Heart right ventricle (tissue), 16 donors: ENCODE measurements around the gene XBP1. TPM values are rescaled to one million over a fixed set of nuclear protein-coding genes. Genes with fewer than 3 reads are reported as not detected.
A peak's percentile ranks its signal among the peaks of the same experiment; 100 is the strongest.

Source experiments
- ATAC-seq, 8 donors: fragments of 200-7000 bp; cut with Tn5 transposase; one replicate each; pipeline ENCODE4 v1.9.1; 2020; ENCODE audit warnings: mild to moderate bottlenecking in 8 of 8, moderate library complexity in 8 of 8, moderate number of reproducible peaks in 1 of 8
- DNase-seq, 2 donors: peaks; one replicate each; pipeline ENCODE4 v3.0.0-alpha.2; 2020
- H3K27ac ChIP-seq, 10 donors: fragments of 200-600 bp; sonication (generic) in 2 of 10; one replicate each; pipeline versions ENCODE4 v1.5.0 to v1.8.0; 2020 to 2022; ENCODE audit warnings: mild to moderate bottlenecking in 3 of 10
- H3K27me3 ChIP-seq, 7 donors: fragments of 200-600 bp; one replicate each; pipeline ENCODE4 v1.8.0; 2021 to 2022; ENCODE audit warnings: mild to moderate bottlenecking in 2 of 7
- H3K36me3 ChIP-seq, 9 donors: fragments of 200-600 bp; sonication (generic) in 1 of 9; one replicate each; pipeline versions ENCODE4 v1.5.0 to v1.8.0; 2020 to 2022; ENCODE audit warnings: mild to moderate bottlenecking in 2 of 9
- H3K4me1 ChIP-seq, 9 donors: fragments of 200-600 bp; sonication (generic) in 1 of 9; one replicate each; pipeline versions ENCODE4 v1.5.0 to v1.8.0; 2020 to 2022; ENCODE audit warnings: mild to moderate bottlenecking in 4 of 9
- H3K4me3 ChIP-seq, 10 donors: fragments of 200-600 bp; sonication (generic) in 2 of 10; one replicate each; pipeline versions ENCODE4 v1.5.0 to v1.8.0; 2020 to 2022; ENCODE audit warnings: mild to moderate bottlenecking in 7 of 10, moderate library complexity in 2 of 10
- H3K9me3 ChIP-seq, 11 donors: fragments of 200-600 bp in 10 of 11; sonication (generic) in 2 of 11; one replicate each; pipeline versions ENCODE4 v1.5.0 to v1.8.0; 2013 to 2022; ENCODE audit warnings: mild to moderate bottlenecking in 2 of 11, control low read depth in 1 of 11, moderate library complexity in 1 of 11
- CTCF ChIP-seq, 9 donors: fragments of 200-600 bp; sonication (generic) in 2 of 9; IDR thresholded peaks; one replicate each; pipeline versions ENCODE4 v1.5.0 to v1.8.0; 2021 to 2022; ENCODE audit warnings: antibody characterized with exemption in 9 of 9, mild to moderate bottlenecking in 5 of 9, moderate library complexity in 1 of 9
- WGBS, 2 donors: extraction: QIAGEN DNeasy Blood & Tissue Kit; methylation state at CpG; one replicate each; pipeline ENCODE4 v1.1.7; 2013; ENCODE audit warnings: inconsistent platforms in 1 of 2; 5-methylcytosine and 5-hydroxymethylcytosine counted together
- intact Hi-C, 10 donors: fragments of 100-400 bp; cut with DNase I; formaldehyde crosslinking; loops; one replicate each; pipeline versions ENCODE4 v1.11.1 to v1.14.2; 2022
- polyA plus RNA-seq, 2 donors: library from polyadenylated mRNA; stranded (reverse); fragments of 200-250 nt; gene quantifications; one replicate each; pipeline ENCODE4 v1.2.3, GENCODE V29; 2013
- total RNA-seq, 10 donors: library from RNA; stranded (reverse); fragmentation: NEBNext Ultra II Directional in 3 of 10; extraction: Animal tissue kit (Norgen Biotek cat#: 25700) in 3 of 10; gene quantifications; one replicate each; pipeline versions ENCODE4 v1.2.1 to v1.2.4, GENCODE V29; 2021 to 2023
- donor health status: Arrhythmogenic right ventricular cardiomyopathy.
- donor health status: ischemic (EF 13 %, LVEDD 7.1; RV severe dilation, severe dysfunction).
- donor health status: healthy with polysubstance abuse.
- donor health status: DM: no; HTN: yes; CAD: no.
- donor health status: DM: no; HTN: no; CAD: no.
- donor health status: ischemic (EF 25% LVEDD 6.9; RV normal size, moderate dysfunction).
- donor health status: ischemic (EF 25% LVEDD 5.7; RV mildly dilated, moderate dysfunction).
- donor health status: healthy.
- donor health status: DM: yes; HTN: yes; CAD: no.
- donor health status: Ischemic cardiomyopathy.
- donor health status: ischemic (EF 35%, LVEDD 5.7; RV mildly dilated, moderate dysfunction).
- donor health status: nonischemic (EF 11% LVEDD 7.7; RV severe dilation, severe dysfunction).
- donor health status: DM: yes; HTN: yes; CAD: no.
- donor health status: PGD.
- donor health status: ischemic (EF 29% LVEDD 5.4; RV normal size, mild dysfunction).
- donor health status: nonischemic (EF 23%, LVEDD 6.1; RV moderate dilation, normal function).

XBP1 gene
- total and polyA plus RNA-seq, 12 donors = 22.5 to 140 (median 67.9) TPM

DNA sequence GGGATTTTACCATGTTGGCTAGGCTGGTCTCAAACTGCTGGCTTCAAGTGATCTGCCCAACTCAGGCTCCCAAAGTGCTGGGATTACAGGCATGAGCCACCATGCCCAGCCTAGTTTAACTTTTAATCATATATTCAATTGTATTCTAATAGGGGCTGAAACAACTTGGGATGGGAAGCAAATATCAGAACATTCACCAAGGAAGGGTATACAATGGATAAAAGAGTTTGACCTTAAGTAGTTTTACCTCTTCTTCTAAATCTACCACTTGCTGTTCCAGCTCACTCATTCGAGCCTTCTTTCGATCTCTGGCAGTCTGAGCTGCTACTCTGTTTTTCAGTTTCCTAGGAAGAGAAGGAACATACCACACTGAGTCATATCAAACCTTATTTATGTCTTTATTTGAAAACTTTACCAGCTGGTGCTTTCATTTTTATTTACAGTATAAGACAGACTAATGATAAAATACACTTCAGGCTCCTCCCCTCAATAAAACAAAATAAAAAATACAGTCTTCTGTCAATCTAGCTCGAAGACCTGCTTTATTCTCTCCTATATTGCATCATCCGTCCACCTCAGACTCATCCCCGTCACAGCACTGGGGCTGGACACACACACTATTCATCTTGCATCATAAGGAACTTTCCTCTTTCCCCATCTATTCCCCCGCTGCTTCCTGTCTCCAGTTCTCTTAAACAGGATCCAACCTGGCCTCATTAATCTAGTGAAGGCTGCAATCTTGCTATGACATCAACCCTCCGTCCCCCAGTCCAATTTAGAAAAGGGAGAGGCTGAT is 1.4 kb downstream of the XBP1 start:
- WGBS, 2 donors = 5 to 7% methylated on average over 7 of the region's 7 CpGs
- Histone ChIP-seq H3K4me3 (peak overlapping the region; percentile 39 to 96 (median 88)), H3K4me1 (peaks cover 14 to 75% (median 63%) of the 10 kb centered on the region in 9 donors), H3K27me3 (no peaks in the 10 kb centered on the region), H3K27ac (peak overlapping the region; percentile 93 to 100 (median 100)), H3K9me3 (no peaks in the 10 kb centered on the region), H3K36me3 (peaks cover 0 to 52% (median 33%) of the 10 kb centered on the region in 9 donors)
- TF ChIP-seq CTCF (IDR thresholded peaks at IDR 0.05) = no peak
- DNase-seq (peak in 1 of 2 donors; percentile 35), ATAC-seq (peak in 6 of 8 donors; percentile 13 to 54 (median 40))
- intact Hi-C loops = loop anchor here in 1 of 10 donors (5.0 kb wide), 1 partner anchor 98 kb away; no protein-coding TSS in a partner anchor

DNA sequence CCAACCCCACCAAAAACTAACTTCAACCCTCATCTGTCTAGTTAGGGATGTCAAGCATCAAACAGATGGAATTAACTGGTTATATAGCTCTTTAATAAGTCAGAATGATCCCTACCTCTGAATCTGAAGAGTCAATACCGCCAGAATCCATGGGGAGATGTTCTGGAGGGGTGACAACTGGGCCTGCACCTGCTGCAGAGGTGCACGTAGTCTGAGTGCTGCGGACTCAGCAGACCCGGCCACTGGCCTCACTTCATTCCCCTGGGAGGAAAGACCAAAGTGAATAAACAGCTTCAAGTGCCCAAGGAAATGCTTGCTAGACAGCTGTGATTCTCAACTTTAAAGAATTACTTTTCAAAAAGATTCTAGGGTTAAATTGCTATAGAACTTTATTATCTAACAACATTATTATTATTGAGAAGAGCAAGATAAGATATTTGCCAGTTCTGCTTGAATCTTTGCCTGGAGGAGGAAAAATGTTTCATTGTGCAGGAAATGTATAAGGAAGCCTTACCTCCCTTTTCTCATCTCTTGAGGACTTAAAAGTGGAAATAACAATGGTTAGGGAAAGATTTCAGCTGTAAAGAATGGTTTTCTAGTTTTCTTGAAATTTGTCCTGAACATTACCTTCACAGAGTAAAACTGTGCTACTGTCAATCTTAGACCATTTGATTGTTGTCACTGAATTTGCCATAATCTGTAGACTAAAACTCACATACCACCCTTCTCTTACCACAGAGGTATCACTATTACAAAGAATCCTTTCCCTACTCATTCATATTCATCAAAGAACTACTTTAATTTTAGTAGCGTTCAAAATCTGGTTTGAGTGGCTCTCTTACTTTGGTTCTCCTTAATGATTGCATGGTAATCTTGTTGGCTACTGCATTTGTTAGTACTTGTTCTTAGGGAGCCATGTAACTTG is 4.2 kb downstream of the XBP1 start:
- Histone ChIP-seq H3K9me3 (no peaks in the 10 kb centered on the region), H3K4me1 (peaks cover 10 to 75% (median 47%) of the 10 kb centered on the region in 9 donors), H3K36me3 (peaks cover 0 to 70% (median 33%) of the 10 kb centered on the region in 9 donors), H3K27ac (peak overlapping the region in 2 of 10 donors; percentile 27 to 33), H3K27me3 (no peaks in the 10 kb centered on the region), H3K4me3 (no peak overlapping the region)
- intact Hi-C loops = loop anchor here in 1 of 10 donors (5.0 kb wide), 1 partner anchor 101 kb away; no protein-coding TSS in a partner anchor
- ATAC-seq (no peak), DNase-seq (no peak)
- TF ChIP-seq CTCF (IDR thresholded peaks at IDR 0.05) = no peak
- 60 to 66% methylated on average over 5 of the region's 5 CpGs for WGBS, 2 donors

DNA sequence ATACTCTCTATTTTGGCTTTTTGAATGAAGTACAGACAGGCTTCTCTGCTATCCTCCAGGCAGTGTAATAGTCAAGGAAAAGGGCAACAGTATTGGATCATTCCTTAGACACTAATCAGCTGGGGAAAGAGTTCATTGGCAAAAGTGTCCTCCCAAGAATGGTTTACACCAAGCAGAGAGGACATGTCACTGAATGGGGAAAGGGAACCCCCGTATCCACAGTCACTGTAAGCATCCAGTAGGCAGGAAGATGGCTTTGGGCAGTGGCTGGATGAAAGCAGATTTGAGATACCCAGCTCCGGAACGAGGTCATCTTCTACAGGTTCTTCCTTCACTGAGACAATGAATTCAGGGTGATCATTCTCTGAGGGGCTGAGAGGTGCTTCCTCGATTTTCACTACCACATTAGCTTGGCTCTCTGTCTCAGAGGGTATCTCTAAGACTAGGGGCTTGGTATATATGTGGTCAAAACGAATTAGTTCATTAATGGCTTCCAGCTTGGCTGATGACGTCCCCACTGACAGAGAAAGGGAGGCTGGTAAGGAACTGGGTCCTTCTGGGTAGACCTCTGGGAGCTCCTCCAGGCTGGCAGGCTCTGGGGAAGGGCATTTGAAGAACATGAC is 5.2 kb downstream of the XBP1 start:
- Histone ChIP-seq H3K9me3 (no peaks in the 10 kb centered on the region), H3K27ac (peak overlapping the region in 3 of 10 donors; percentile 1 to 33 (median 27)), H3K36me3 (peaks cover 0 to 70% (median 33%) of the 10 kb centered on the region in 9 donors), H3K4me1 (peaks cover 10 to 79% (median 47%) of the 10 kb centered on the region in 9 donors), H3K27me3 (no peaks in the 10 kb centered on the region), H3K4me3 (no peak overlapping the region)
- ATAC-seq = no peak
- WGBS, 2 donors = 78 to 79% methylated on average over 6 of the region's 6 CpGs
- DNase-seq = no peak
- intact Hi-C loops = loop anchor here in 1 of 10 donors (5.0 kb wide), 1 partner anchor 102 kb away; no protein-coding TSS in a partner anchor
- no peak for TF ChIP-seq CTCF (IDR thresholded peaks at IDR 0.05)
